Measurements from ENCODE around the gene FAM81A. TPM values are rescaled to one million over a fixed set of nuclear protein-coding genes. Genes with fewer than 3 reads are reported as not detected.

Gene FAM81A
- total and polyA plus RNA-seq, 10 donors, result 0.77 to 3.0 (median 2.1) TPM

GRCh38 chr15:59553879-59554735 lies 116.1 kb downstream of the FAM81A start:
- H3K27me3 ChIP-seq (replicated peaks in 1 of 7), result no peaks in the 10 kb centered on the region
- DNase-seq, result no peak
- H3K4me1 ChIP-seq, result no peaks in the 10 kb centered on the region
- no peak for TF ChIP-seq POLR2AphosphoS5 (IDR thresholded peaks at IDR 0.05)
- no peak for TF ChIP-seq POLR2A (IDR thresholded peaks at IDR 0.05)
- TF ChIP-seq, protein P1, sequence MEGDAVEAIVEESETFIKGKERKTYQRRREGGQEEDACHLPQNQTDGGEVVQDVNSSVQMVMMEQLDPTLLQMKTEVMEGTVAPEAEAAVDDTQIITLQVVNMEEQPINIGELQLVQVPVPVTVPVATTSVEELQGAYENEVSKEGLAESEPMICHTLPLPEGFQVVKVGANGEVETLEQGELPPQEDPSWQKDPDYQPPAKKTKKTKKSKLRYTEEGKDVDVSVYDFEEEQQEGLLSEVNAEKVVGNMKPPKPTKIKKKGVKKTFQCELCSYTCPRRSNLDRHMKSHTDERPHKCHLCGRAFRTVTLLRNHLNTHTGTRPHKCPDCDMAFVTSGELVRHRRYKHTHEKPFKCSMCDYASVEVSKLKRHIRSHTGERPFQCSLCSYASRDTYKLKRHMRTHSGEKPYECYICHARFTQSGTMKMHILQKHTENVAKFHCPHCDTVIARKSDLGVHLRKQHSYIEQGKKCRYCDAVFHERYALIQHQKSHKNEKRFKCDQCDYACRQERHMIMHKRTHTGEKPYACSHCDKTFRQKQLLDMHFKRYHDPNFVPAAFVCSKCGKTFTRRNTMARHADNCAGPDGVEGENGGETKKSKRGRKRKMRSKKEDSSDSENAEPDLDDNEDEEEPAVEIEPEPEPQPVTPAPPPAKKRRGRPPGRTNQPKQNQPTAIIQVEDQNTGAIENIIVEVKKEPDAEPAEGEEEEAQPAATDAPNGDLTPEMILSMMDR (IDR thresholded peaks at IDR 0.05 in 8 of 11, conservative IDR thresholded peaks at IDR 0.05 in 3 of 11), result no peak
- no peak overlapping the region for H3K27ac ChIP-seq
- H3K9me3 ChIP-seq, result no peaks in the 10 kb centered on the region
- H3K4me3 ChIP-seq, result no peak overlapping the region
- 92 to 96% (median 95%) methylated on average over 12 of the region's 12 CpGs for WGBS, 5 donors
- H3K36me3 ChIP-seq, result no peaks in the 10 kb centered on the region
- intact Hi-C loops (cut with DNase I; ENCODE audit: low total_unique reads), result loop anchor here (10.0 kb wide), 1 partner anchor 71 kb away; no protein-coding TSS in a partner anchor

DNA sequence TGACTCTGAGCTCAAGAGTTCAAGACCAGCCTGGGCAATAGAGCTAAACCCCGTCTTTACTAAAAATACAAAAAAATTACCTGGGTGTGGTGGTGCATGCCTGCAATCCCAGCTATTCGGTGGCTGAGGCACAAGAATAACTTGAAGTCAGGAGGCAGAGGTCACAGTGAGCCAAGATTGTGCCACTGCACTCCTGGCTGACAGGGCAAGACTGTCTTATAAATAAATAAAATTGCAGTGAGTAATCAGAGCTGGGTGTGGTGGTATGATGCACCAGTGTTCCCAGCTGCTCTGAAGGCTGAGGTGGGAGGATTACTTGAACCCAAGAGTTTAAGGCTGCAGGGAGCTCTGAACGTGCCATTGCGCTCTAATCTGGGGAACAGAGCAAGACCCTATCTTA lies 117.7 kb downstream of the FAM81A start:
- TF ChIP-seq POLR2A (IDR thresholded peaks at IDR 0.05), result no peak
- no peak for TF ChIP-seq POLR2AphosphoS5 (IDR thresholded peaks at IDR 0.05)
- TF ChIP-seq, protein P1 (IDR thresholded peaks at IDR 0.05 in 8 of 11, conservative IDR thresholded peaks at IDR 0.05 in 3 of 11), result no peak
- H3K4me1 ChIP-seq, result no peaks in the 10 kb centered on the region
- 89 to 92% (median 90%) methylated on average over 4 of the region's 4 CpGs for WGBS, 5 donors

GRCh38 chr15:59556380-59556779 lies 118.4 kb downstream of the FAM81A start:
- H3K9me3 ChIP-seq, result no peaks in the 10 kb centered on the region
- no peak overlapping the region for H3K27ac ChIP-seq
- no peak overlapping the region for H3K4me3 ChIP-seq
- no peaks in the 10 kb centered on the region for H3K36me3 ChIP-seq
- H3K4me1 ChIP-seq, result no peaks in the 10 kb centered on the region
- 97 to 100% (median 98%) methylated on average over 2 of the region's 2 CpGs for WGBS, 5 donors
- no peak for DNase-seq
- intact Hi-C loops (cut with DNase I; ENCODE audit: low total_unique reads), result loop anchor here (10.0 kb wide), 1 partner anchor 68 kb away; no protein-coding TSS in a partner anchor
- H3K27me3 ChIP-seq (replicated peaks in 1 of 7), result no peaks in the 10 kb centered on the region
- TF ChIP-seq POLR2AphosphoS5 (IDR thresholded peaks at IDR 0.05) (no peak), POLR2A (IDR thresholded peaks at IDR 0.05) (no peak)
- TF ChIP-seq, protein P1 (IDR thresholded peaks at IDR 0.05 in 8 of 11, conservative IDR thresholded peaks at IDR 0.05 in 3 of 11), result no peak

More for the DNA sequence above, 117.7 kb downstream of the FAM81A start:
- Histone ChIP-seq H3K36me3 (no peaks in the 10 kb centered on the region), H3K9me3 (no peaks in the 10 kb centered on the region), H3K27me3 (replicated peaks in 1 of 7) (no peaks in the 10 kb centered on the region), H3K27ac (no peak overlapping the region), H3K4me3 (no peak overlapping the region)
- DNase-seq, result no peak
- intact Hi-C loops (cut with DNase I; ENCODE audit: low total_unique reads), result loop anchor here (10.0 kb wide), 1 partner anchor 69 kb away; no protein-coding TSS in a partner anchor

DNA sequence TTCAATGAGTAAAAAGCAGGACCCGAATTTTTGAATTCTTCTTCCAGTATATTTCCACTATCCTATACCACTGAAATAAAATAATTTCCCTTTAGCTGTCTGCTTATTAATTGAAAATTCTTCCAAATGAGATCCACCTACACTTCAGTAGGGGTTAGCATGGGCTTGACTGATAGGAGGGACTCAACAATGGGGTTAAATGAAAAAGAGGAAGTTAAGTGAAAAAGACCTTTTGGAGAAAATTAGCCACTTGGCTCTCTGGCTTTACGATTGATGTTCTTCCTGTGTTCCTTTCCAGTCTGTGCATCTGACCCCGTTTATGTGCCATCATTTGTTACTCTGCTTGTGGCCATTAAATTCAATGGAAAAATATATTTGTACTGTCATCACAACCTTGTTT lies 119.6 kb downstream of the FAM81A start:
- no peak overlapping the region for H3K4me3 ChIP-seq

More for the DNA sequence above, 119.6 kb downstream of the FAM81A start:
- H3K27ac ChIP-seq, result no peak overlapping the region
- H3K36me3 ChIP-seq, result no peaks in the 10 kb centered on the region
- no peaks in the 10 kb centered on the region for H3K9me3 ChIP-seq
- H3K4me1 ChIP-seq, result no peaks in the 10 kb centered on the region
- no peaks in the 10 kb centered on the region for H3K27me3 ChIP-seq (replicated peaks in 1 of 7)
- intact Hi-C loops (cut with DNase I; ENCODE audit: low total_unique reads), result loop anchor here (10.0 kb wide), 1 partner anchor 67 kb away; no protein-coding TSS in a partner anchor
- TF ChIP-seq, protein P1 (IDR thresholded peaks at IDR 0.05 in 8 of 11, conservative IDR thresholded peaks at IDR 0.05 in 3 of 11), result no peak
- TF ChIP-seq POLR2A (IDR thresholded peaks at IDR 0.05), result no peak
- no peak for TF ChIP-seq POLR2AphosphoS5 (IDR thresholded peaks at IDR 0.05)
- no peak for DNase-seq
- 39 to 41% (median 40%) methylated on average over 3 of the region's 3 CpGs for WGBS, 5 donors
